ENCODE results near the gene GPR35. TPM values are rescaled to one million over a fixed set of nuclear protein-coding genes. Genes with fewer than 3 reads are reported as not detected.

The GPR35 gene
- total RNA-seq, 2 donors from 2014 or later, result 3.4 to 5.8 TPM

GRCh38 chr2:240578110-240578450 is 47.2 kb upstream of the GPR35 start:
- no peak overlapping the region for H3K4me3 ChIP-seq
- no peaks in the 10 kb centered on the region for H3K9me3 ChIP-seq
- TF ChIP-seq CTCF (IDR thresholded peaks at IDR 0.05), result no peak
- H3K27ac ChIP-seq, result no peak overlapping the region
- peaks cover 7 to 9% of the 10 kb centered on the region in 2 donors for H3K4me1 ChIP-seq (ENCODE audit: control insufficient read depth in 1 of 2, low read depth in 2 of 2)
- no peak for ATAC-seq (ENCODE audit: insufficient number of reproducible peaks, low FRiP score, low read depth)
- DNase-seq (ENCODE audit: low spot score), result no peak
- H3K36me3 ChIP-seq, result peaks cover 30% of the 10 kb centered on the region
- no peaks in the 10 kb centered on the region for H3K27me3 ChIP-seq (replicated peaks; ENCODE audit: insufficient read depth)

- Histone ChIP-seq H3K27me3 (replicated peaks; ENCODE audit: insufficient read depth) (no peaks in the 10 kb centered on the region), H3K9me3 (no peaks in the 10 kb centered on the region), H3K4me3 (no peak overlapping the region), H3K4me1 (ENCODE audit: control insufficient read depth in 1 of 2, low read depth in 2 of 2) (peaks cover 7 to 9% of the 10 kb centered on the region in 2 donors), H3K27ac (no peak overlapping the region), H3K36me3 (peaks cover 30% of the 10 kb centered on the region)
- no peak for TF ChIP-seq CTCF (IDR thresholded peaks at IDR 0.05)
- DNase-seq (ENCODE audit: low spot score) (no peak), ATAC-seq (ENCODE audit: insufficient number of reproducible peaks, low FRiP score, low read depth) (no peak)
Measured at GRCh38 chr2:240578488-240578887, 46.8 kb upstream of the GPR35 start.

GRCh38 chr2:240579071-240579762 is 46.1 kb upstream of the GPR35 start:
- no peak for ATAC-seq (ENCODE audit: insufficient number of reproducible peaks, low FRiP score, low read depth)
- H3K27me3 ChIP-seq (replicated peaks; ENCODE audit: insufficient read depth), result no peaks in the 10 kb centered on the region
- H3K4me3 ChIP-seq, result no peak overlapping the region
- peak overlapping the region in 1 of 2 donors; percentile 72 for H3K27ac ChIP-seq
- H3K4me1 ChIP-seq (ENCODE audit: control insufficient read depth in 1 of 2, low read depth in 2 of 2), result peaks cover 8 to 9% of the 10 kb centered on the region in 2 donors
- H3K9me3 ChIP-seq, result no peaks in the 10 kb centered on the region
- TF ChIP-seq CTCF (IDR thresholded peaks at IDR 0.05), result no peak
- peaks cover 30% of the 10 kb centered on the region for H3K36me3 ChIP-seq
- no peak for DNase-seq (ENCODE audit: low spot score)

DNA sequence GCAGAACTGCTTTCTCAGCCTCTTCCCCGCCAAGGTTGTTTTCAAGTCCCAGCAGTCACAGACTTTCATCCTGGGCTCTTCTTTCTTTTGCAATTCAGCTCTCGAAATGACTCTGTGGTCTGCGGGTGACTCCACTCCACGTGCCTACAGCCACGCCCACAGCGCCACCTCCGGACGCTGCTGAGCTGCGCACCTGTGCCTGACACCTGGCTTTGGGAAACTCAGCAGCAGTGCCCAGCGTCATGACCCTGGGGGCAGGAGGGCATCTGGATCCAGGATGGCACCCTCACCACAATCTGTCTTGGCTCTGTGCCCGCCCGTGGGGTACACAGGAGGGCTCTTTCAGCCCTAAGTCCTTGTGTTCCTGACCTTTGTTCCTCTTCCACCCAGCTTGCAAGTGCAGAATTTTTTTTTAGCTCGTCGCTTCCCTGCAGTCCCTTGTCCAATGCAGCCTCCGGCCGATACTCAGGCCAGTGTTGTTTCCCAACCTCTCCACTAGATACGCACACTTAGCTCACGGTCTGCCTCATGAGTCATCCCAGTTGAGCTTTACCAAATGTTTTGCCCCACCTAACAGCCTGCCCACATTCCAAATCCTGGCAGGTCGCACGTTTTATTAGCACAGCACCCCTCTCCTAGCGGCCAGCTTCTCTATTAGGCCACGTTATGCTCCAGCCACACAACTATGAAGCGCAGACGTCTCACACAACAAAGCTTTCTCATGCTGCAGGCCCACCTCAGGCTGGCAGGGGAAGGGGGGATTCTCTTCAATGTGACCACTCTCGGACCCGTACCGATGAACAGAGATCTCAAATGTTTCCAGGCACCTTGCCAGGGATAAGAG is 45.3 kb upstream of the GPR35 start:
- Histone ChIP-seq H3K27me3 (replicated peaks; ENCODE audit: insufficient read depth) (no peaks in the 10 kb centered on the region), H3K4me3 (no peak overlapping the region), H3K4me1 (ENCODE audit: control insufficient read depth in 1 of 2, low read depth in 2 of 2) (peaks cover 13 to 16% of the 10 kb centered on the region in 2 donors), H3K27ac (peak overlapping the region; percentile 47 to 72), H3K36me3 (peaks cover 30% of the 10 kb centered on the region), H3K9me3 (no peaks in the 10 kb centered on the region)
- no peak for TF ChIP-seq CTCF (IDR thresholded peaks at IDR 0.05)
- peak; percentile 82 for ATAC-seq (ENCODE audit: insufficient number of reproducible peaks, low FRiP score, low read depth)
- no peak for DNase-seq (ENCODE audit: low spot score)

DNA sequence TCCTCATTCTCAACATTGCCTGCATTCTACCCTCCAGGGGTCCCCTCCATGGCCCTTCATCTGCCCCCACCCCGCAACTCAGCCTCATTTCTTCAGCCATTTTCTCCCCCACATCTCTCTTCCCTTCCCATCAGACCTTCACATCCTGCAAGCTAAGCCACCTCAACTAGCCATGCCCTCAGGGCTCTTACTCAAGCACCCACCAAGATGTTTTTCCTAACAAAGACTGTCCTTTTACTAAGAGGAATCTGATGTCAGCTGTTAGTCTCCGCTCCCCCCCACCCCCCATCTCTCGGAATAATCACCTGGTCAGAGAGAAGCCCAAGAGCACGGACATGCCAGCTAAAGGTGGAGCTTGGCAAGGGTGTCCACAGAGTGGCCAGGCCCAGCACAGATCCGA is 43.5 kb upstream of the GPR35 start:
- Histone ChIP-seq H3K36me3 (peaks cover 14% of the 10 kb centered on the region), H3K9me3 (no peaks in the 10 kb centered on the region), H3K27me3 (replicated peaks; ENCODE audit: insufficient read depth) (no peaks in the 10 kb centered on the region), H3K27ac (no peak overlapping the region), H3K4me1 (ENCODE audit: control insufficient read depth in 1 of 2, low read depth in 2 of 2) (peaks cover 19 to 23% of the 10 kb centered on the region in 2 donors), H3K4me3 (no peak overlapping the region)
- ATAC-seq (ENCODE audit: insufficient number of reproducible peaks, low FRiP score, low read depth) (no peak), DNase-seq (ENCODE audit: low spot score) (no peak)
- no peak for TF ChIP-seq CTCF (IDR thresholded peaks at IDR 0.05)
